H9 (cell line): Measurements from ENCODE around the gene ARHGAP15. TPM values are rescaled to one million over a fixed set of nuclear protein-coding genes. Genes with fewer than 3 reads are reported as not detected.

Experiments used
- DNase-seq: peaks from one replicate; pipeline ENCODE4 v3.0.0-alpha.2; 2017
- H2AFZ ChIP-seq: one replicate; pipeline ENCODE4 v1.6.1; 2013; ENCODE audit warnings: mild to moderate bottlenecking, low read length, control low read depth, moderate library complexity
- H2AK5ac ChIP-seq: 2 replicates; pipeline ENCODE4 v1.6.1; 2013; ENCODE audit warnings: low read length, control low read depth, mixed read lengths; ENCODE audit not compliant: insufficient read length
- H2BK120ac ChIP-seq: one replicate; pipeline ENCODE4 v1.6.1; 2013; ENCODE audit warnings: low read depth, mild to moderate bottlenecking, low read length, control low read depth, inconsistent platforms; ENCODE audit not compliant: poor library complexity, severe bottlenecking
- H2BK12ac ChIP-seq: 2 replicates; pipeline ENCODE4 v1.6.1; 2013; ENCODE audit warnings: low read length, control low read depth, mixed read lengths, low read depth; ENCODE audit not compliant: insufficient read length
- H2BK15ac ChIP-seq: 2 replicates; pipeline ENCODE4 v1.6.1; 2013; ENCODE audit warnings: low read depth, low read length, control low read depth
- H2BK20ac ChIP-seq: one replicate; pipeline ENCODE4 v1.6.1; 2013; ENCODE audit warnings: low read depth, mild to moderate bottlenecking, low read length, control low read depth, inconsistent platforms; ENCODE audit not compliant: poor library complexity, severe bottlenecking
- H2BK5ac ChIP-seq: 2 replicates; pipeline ENCODE4 v1.6.1; 2013; ENCODE audit warnings: low read length, control low read depth, mixed read lengths; ENCODE audit not compliant: insufficient read length
- H3K14ac ChIP-seq: 2 replicates; pipeline ENCODE4 v1.6.1; 2013; ENCODE audit warnings: low read length, control low read depth; ENCODE audit not compliant: insufficient read depth
- H3K18ac ChIP-seq: 2 replicates; pipeline ENCODE4 v1.6.1; 2013; ENCODE audit warnings: low read depth, mild to moderate bottlenecking, mixed read lengths, low read length, control low read depth; ENCODE audit not compliant: insufficient read length
- H3K23ac ChIP-seq: 2 replicates; pipeline ENCODE4 v1.6.1; 2013; ENCODE audit warnings: low read length, control low read depth, mixed read lengths, low read depth; ENCODE audit not compliant: insufficient read length
- H3K23me2 ChIP-seq: 2 replicates; pipeline ENCODE4 v1.6.1; 2013; ENCODE audit warnings: low read depth, mild to moderate bottlenecking, mixed read lengths, low read length, control low read depth; ENCODE audit not compliant: insufficient read length, poor library complexity, severe bottlenecking
- H3K27ac ChIP-seq: 2 replicates; pipeline ENCODE4 v1.5.1; 2013; ENCODE audit warnings: low read length, control low read depth, mixed read lengths, low read depth; ENCODE audit not compliant: insufficient read length
- H3K27me3 ChIP-seq: 2 replicates; pipeline ENCODE4 v1.6.1; 2013; ENCODE audit warnings: low read length, control low read depth, inconsistent platforms; ENCODE audit not compliant: insufficient read depth
- H3K4ac ChIP-seq: 2 replicates; pipeline ENCODE4 v1.6.1; 2013; ENCODE audit warnings: low read depth, mild to moderate bottlenecking, control low read depth, inconsistent platforms, low read length, moderate library complexity
- H3K4me1 ChIP-seq: 2 replicates; pipeline ENCODE4 v1.6.1; 2013; ENCODE audit warnings: low read length, control low read depth, inconsistent platforms; ENCODE audit not compliant: insufficient read depth
- H3K4me2 ChIP-seq: 2 replicates; pipeline ENCODE4 v1.6.1; 2013; ENCODE audit warnings: low read length, control low read depth, mixed read lengths; ENCODE audit not compliant: insufficient read length, insufficient read depth
- H3K56ac ChIP-seq: 2 replicates; pipeline ENCODE4 v1.6.1; 2013; ENCODE audit warnings: low read depth, mild to moderate bottlenecking, mixed read lengths, low read length, control low read depth; ENCODE audit not compliant: insufficient read length
- H3K79me1 ChIP-seq: 2 replicates; pipeline ENCODE4 v1.6.1; 2013; ENCODE audit warnings: low read depth, mild to moderate bottlenecking, moderate library complexity, low read length, control low read depth, inconsistent platforms; ENCODE audit not compliant: insufficient read depth, poor library complexity, severe bottlenecking
- H3K79me2 ChIP-seq: 2 replicates; pipeline ENCODE4 v1.6.1; 2013; ENCODE audit warnings: low read length, control low read depth, inconsistent platforms; ENCODE audit not compliant: insufficient read depth
- H3K9ac ChIP-seq: 2 replicates; pipeline ENCODE4 v1.6.1; 2013; ENCODE audit warnings: low read length, control low read depth, mixed read lengths; ENCODE audit not compliant: insufficient read length; ENCODE audit errors: extremely low read depth
- H3K9me3 ChIP-seq: one replicate; pipeline ENCODE4 v1.6.1; 2013; ENCODE audit warnings: low read depth, low read length, inconsistent platforms; ENCODE audit not compliant: control insufficient read depth
- H3T11ph ChIP-seq: one replicate; pipeline ENCODE4 v1.6.1; 2013; ENCODE audit warnings: mild to moderate bottlenecking, low read length, control low read depth, inconsistent platforms
- H4K20me1 ChIP-seq: one replicate; pipeline ENCODE4 v1.6.1; 2013; ENCODE audit not compliant: control insufficient read depth, insufficient read length, insufficient read depth
- H4K5ac ChIP-seq: 2 replicates; pipeline ENCODE4 v1.6.1; 2013; ENCODE audit warnings: low read depth, mild to moderate bottlenecking, mixed read lengths, low read length, control low read depth; ENCODE audit not compliant: insufficient read length
- H4K8ac ChIP-seq: replicated peaks from 2 replicates; pipeline ENCODE4 v1.6.1; 2013; ENCODE audit warnings: low read length, control low read depth, mixed read lengths, low read depth; ENCODE audit not compliant: insufficient read length
- H4K91ac ChIP-seq: 2 replicates; pipeline ENCODE4 v1.6.1; 2013; ENCODE audit warnings: low read depth, mild to moderate bottlenecking, moderate library complexity, mixed read lengths, low read length, control low read depth; ENCODE audit not compliant: insufficient read length
- H3K27ac Mint-ChIP-seq, 3 experiments: 2 replicates in 2 of 3; 3 replicates in 1 of 3; pipeline ENCODE4 v1.8.0; 2020 to 2021; ENCODE audit warnings: mixed read lengths in 3 of 3, mild to moderate bottlenecking in 1 of 3, moderate library complexity in 1 of 3
- H3K27me3 Mint-ChIP-seq: 2 replicates; pipeline ENCODE4 v1.8.0; 2021; ENCODE audit warnings: low read depth, mild to moderate bottlenecking, moderate library complexity, mixed read lengths
- H3K36me3 Mint-ChIP-seq, 3 experiments: 2 replicates in 2 of 3; 3 replicates in 1 of 3; pipeline ENCODE4 v1.8.0; 2020 to 2021; ENCODE audit warnings: low read depth in 3 of 3, mixed read lengths in 3 of 3; ENCODE audit not compliant: insufficient read depth in 1 of 3
- H3K4me1 Mint-ChIP-seq, 2 experiments: 2 replicates each; pipeline ENCODE4 v1.8.0; 2020; ENCODE audit warnings: mixed read lengths in 2 of 2
- H3K4me3 Mint-ChIP-seq, 2 experiments: 2 replicates in 1 of 2; 3 replicates in 1 of 2; pipeline ENCODE4 v1.8.0; 2020 to 2021; ENCODE audit warnings: mild to moderate bottlenecking in 2 of 2, mixed read lengths in 2 of 2, moderate library complexity in 1 of 2
- H3K9me3 Mint-ChIP-seq, 2 experiments: 2 replicates in 1 of 2; 3 replicates in 1 of 2; pipeline ENCODE4 v1.8.0; 2020; ENCODE audit warnings: mild to moderate bottlenecking in 2 of 2, mixed read lengths in 2 of 2, moderate library complexity in 1 of 2
- WGBS: extraction: QIAGEN DNeasy Blood & Tissue Kit; methylation state at CpG from one replicate; pipeline ENCODE4 v1.1.7; 2013; ENCODE audit warnings: missing lambda C conversion rate, low lambda C conversion rate, mixed read lengths; ENCODE audit not compliant: insufficient read length; ENCODE audit errors: extremely low coverage; 5-methylcytosine and 5-hydroxymethylcytosine counted together
- total RNA-seq: library from RNA; stranded (reverse); gene quantifications from 2 replicates; pipeline ENCODE4 v1.2.1, GENCODE V29; 2021
- TF ChIP-seq, protein P1 (sequence below): fragments of 200-600 bp; sonication (generic); conservative IDR thresholded peaks from 3 replicates; pipeline ENCODE4 v1.8.0; 2021; ENCODE audit warnings: antibody characterized with exemption, mild to moderate bottlenecking

ARHGAP15 gene
- total RNA-seq, 1 experiment from 2014 or later = not detected

GRCh38 chr2:143476336-143477087 is 347.3 kb downstream of the ARHGAP15 start:
- H3K9me3 Mint-ChIP-seq = no peaks in the 10 kb centered on the region; a peak in 1 of 5 replicates
- WGBS = no CpG with 5 or more reads among the region's 2 CpGs

More at GRCh38 chr2:143476336-143477087, 347.3 kb downstream of the ARHGAP15 start:
- no peak for DNase-seq
- Histone ChIP-seq H4K5ac (no peak overlapping the region), H3K14ac (no peak overlapping the region), H2BK120ac (no peak overlapping the region), H3K23me2 (no peaks in the 10 kb centered on the region), H2AK5ac (no peak overlapping the region), H4K91ac (no peak overlapping the region), H4K20me1 (no peaks in the 10 kb centered on the region), H2BK12ac (no peak overlapping the region), H2BK15ac (no peak overlapping the region), H4K8ac (no peak overlapping the region), H3K4me1 (no peaks in the 10 kb centered on the region), H3K27me3 (no peaks in the 10 kb centered on the region; the same call in 1 of the 2 replicates), H3T11ph (no peak overlapping the region), H3K18ac (no peak overlapping the region), H3K9me3 (no peaks in the 10 kb centered on the region), H3K23ac (no peak overlapping the region), H2AFZ (no peak overlapping the region), H2BK5ac (no peak overlapping the region), H3K27ac (no peak overlapping the region), H3K4me2 (no peak overlapping the region), H3K9ac (no peak overlapping the region), H2BK20ac (no peak overlapping the region), H3K79me1 (no peaks in the 10 kb centered on the region), H3K4ac (no peak overlapping the region), H3K56ac (no peak overlapping the region), H3K79me2 (no peaks in the 10 kb centered on the region)
- Mint-ChIP-seq H3K4me1 (peaks cover 24 to 27% of the 10 kb centered on the region in 2 experiments), H3K4me3 (no peak overlapping the region), H3K27me3 (peaks cover 21% of the 10 kb centered on the region), H3K36me3 (peaks cover 0 to 5% (median 0%) of the 10 kb centered on the region in 3 experiments; a peak in 1 of 7 replicates), H3K27ac (no peak overlapping the region)
- TF ChIP-seq, protein P1, sequence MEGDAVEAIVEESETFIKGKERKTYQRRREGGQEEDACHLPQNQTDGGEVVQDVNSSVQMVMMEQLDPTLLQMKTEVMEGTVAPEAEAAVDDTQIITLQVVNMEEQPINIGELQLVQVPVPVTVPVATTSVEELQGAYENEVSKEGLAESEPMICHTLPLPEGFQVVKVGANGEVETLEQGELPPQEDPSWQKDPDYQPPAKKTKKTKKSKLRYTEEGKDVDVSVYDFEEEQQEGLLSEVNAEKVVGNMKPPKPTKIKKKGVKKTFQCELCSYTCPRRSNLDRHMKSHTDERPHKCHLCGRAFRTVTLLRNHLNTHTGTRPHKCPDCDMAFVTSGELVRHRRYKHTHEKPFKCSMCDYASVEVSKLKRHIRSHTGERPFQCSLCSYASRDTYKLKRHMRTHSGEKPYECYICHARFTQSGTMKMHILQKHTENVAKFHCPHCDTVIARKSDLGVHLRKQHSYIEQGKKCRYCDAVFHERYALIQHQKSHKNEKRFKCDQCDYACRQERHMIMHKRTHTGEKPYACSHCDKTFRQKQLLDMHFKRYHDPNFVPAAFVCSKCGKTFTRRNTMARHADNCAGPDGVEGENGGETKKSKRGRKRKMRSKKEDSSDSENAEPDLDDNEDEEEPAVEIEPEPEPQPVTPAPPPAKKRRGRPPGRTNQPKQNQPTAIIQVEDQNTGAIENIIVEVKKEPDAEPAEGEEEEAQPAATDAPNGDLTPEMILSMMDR = no peak
